Stimulated activated CD4-positive, alpha-beta T cell treated with anti-CD3 and anti-CD28 coated beads, Interleukin-12 subunit alpha, Interleukin-12 subunit beta, amount 100 ng/mL, for 48 hours (primary cell): ENCODE data around the gene TSFM.

Experiments used
- DNase-seq, 3 donors: peaks; one replicate each; pipeline ENCODE4 v3.0.0-alpha.2; 2020; ENCODE audit warnings: low read depth in 2 of 3, low spot score in 1 of 3

Gene TSFM

GRCh38 chr12:57745485-57745881, 37.1 kb upstream of the TSFM start:
- no peak for DNase-seq

GRCh38 chr12:57746025-57746424, 36.6 kb upstream of the TSFM start:
- no peak for DNase-seq

- DNase-seq: no peak
These were observed 33.5 kb upstream of the TSFM start for GRCh38 chr12:57749061-57749460.

- DNase-seq: no peak
These were observed 31.8 kb upstream of the TSFM start for GRCh38 chr12:57750561-57751431.

- DNase-seq: no peak
These were observed 31.2 kb upstream of the TSFM start for GRCh38 chr12:57751432-57751787.

GRCh38 chr12:57751788-57752667, 30.6 kb upstream of the TSFM start, which contains the start of gene CDK4:
Gene CDK4, minus strand, starts transcription at chr12:57752310. Its CDS starts 593 bp downstream, at chr12:57751717.
- peak; percentile 94 to 99 (median 99) for DNase-seq

GRCh38 chr12:57752668-57753000, 30.0 kb upstream of the TSFM start:
- no peak for DNase-seq

GRCh38 chr12:57753756-57754337, 28.7 kb upstream of the TSFM start:
- DNase-seq: no peak

- DNase-seq: peak; percentile 64 to 81 (median 75)
These were observed 28.0 kb upstream of the TSFM start, which contains the start of gene MARCHF9 for GRCh38 chr12:57754411-57755193. Gene MARCHF9, plus strand, starts transcription at chr12:57755103. Its CDS starts 426 bp downstream, at chr12:57755529.

GRCh38 chr12:57755194-57755453, 27.5 kb upstream of the TSFM start:
- DNase-seq: no peak

- no peak for DNase-seq
These were observed 26.9 kb upstream of the TSFM start for GRCh38 chr12:57755454-57756372.

- DNase-seq: peak; percentile 54 to 68 (median 64)
These were observed 25.9 kb upstream of the TSFM start for GRCh38 chr12:57756406-57757341.

GRCh38 chr12:57757771-57758170, 24.8 kb upstream of the TSFM start:
- DNase-seq: no peak

- no peak for DNase-seq
These were observed 23.8 kb upstream of the TSFM start for GRCh38 chr12:57758552-57759359.

- no peak for DNase-seq
These were observed 23.1 kb upstream of the TSFM start for GRCh38 chr12:57759360-57759980.

GRCh38 chr12:57760347-57760982, 22.1 kb upstream of the TSFM start:
- no peak for DNase-seq

GRCh38 chr12:57761391-57761998, 21.1 kb upstream of the TSFM start:
- no peak for DNase-seq
